GM18951 (cell line): ENCODE results near the gene CDKN1B.

Source experiments
- POLR2A ChIP-seq: IDR thresholded peaks from 4 replicates; pipeline ENCODE4 v1.6.1; 2011; ENCODE audit warnings: mild to moderate bottlenecking; ENCODE audit not compliant: insufficient read length, insufficient read depth; ENCODE audit errors: extremely low read depth
- in situ Hi-C: fragments of 300-500 bp; cut with MboI; formaldehyde crosslinking; loops from one replicate; pipeline ENCODE4 v1.12.0; 2022; ENCODE audit warnings: low sequenced_read_pairs, mixed read lengths, inconsistent platforms; ENCODE audit not compliant: unreplicated experiment

CDKN1B gene

GRCh38 chr12:12741660-12742059, 24.5 kb downstream of the CDKN1B start:
- in situ Hi-C loops, result no loop called here
- no peak for TF ChIP-seq POLR2A

- in situ Hi-C loops, result no loop called here
- no peak for TF ChIP-seq POLR2A
Observed at GRCh38 chr12:12744546-12745305, 27.6 kb downstream of the CDKN1B start.

- no peak for TF ChIP-seq POLR2A
- in situ Hi-C loops, result no loop called here
Observed at GRCh38 chr12:12745576-12746211, 28.5 kb downstream of the CDKN1B start.

- TF ChIP-seq POLR2A, result no peak
Observed at GRCh38 chr12:12747278-12747677, 30.1 kb downstream of the CDKN1B start.

GRCh38 chr12:12748044-12748443, 30.9 kb downstream of the CDKN1B start:
- in situ Hi-C loops, result no loop called here
- TF ChIP-seq POLR2A, result no peak

More at GRCh38 chr12:12747278-12747677, 30.1 kb downstream of the CDKN1B start:
- in situ Hi-C loops, result no loop called here

GRCh38 chr12:12749433-12749832, 32.3 kb downstream of the CDKN1B start:
- in situ Hi-C loops, result no loop called here
- TF ChIP-seq POLR2A, result no peak

GRCh38 chr12:12755923-12756322, 38.8 kb downstream of the CDKN1B start:
- in situ Hi-C loops, result no loop called here
- no peak for TF ChIP-seq POLR2A

GRCh38 chr12:12757121-12757520, 40.0 kb downstream of the CDKN1B start:
- in situ Hi-C loops, result no loop called here
- no peak for TF ChIP-seq POLR2A

- in situ Hi-C loops, result no loop called here
- no peak for TF ChIP-seq POLR2A
Observed at GRCh38 chr12:12759234-12759915, 42.2 kb downstream of the CDKN1B start.

GRCh38 chr12:12764824-12765223, 47.7 kb downstream of the CDKN1B start:
- TF ChIP-seq POLR2A, result no peak
- in situ Hi-C loops, result no loop called here

GRCh38 chr12:12770262-12770661, 53.1 kb downstream of the CDKN1B start:
- no peak for TF ChIP-seq POLR2A
- in situ Hi-C loops, result no loop called here
